NCI-H146 treated with DMSO at 0.1 percent for 48 hours (cell line): Measurements from ENCODE around the gene GARNL3.

Experiments
- DNase-seq: peaks from one replicate; lab custom pipeline; 2025; ENCODE audit not compliant: unreplicated experiment; lab: John Stamatoyannopoulos, UW

GARNL3 gene

GRCh38 chr9:127345566-127345965 is 81.0 kb downstream of the GARNL3 start:
- DNase-seq, result no peak

GRCh38 chr9:127346584-127346983 is 82.0 kb downstream of the GARNL3 start:
- DNase-seq, result no peak

GRCh38 chr9:127347831-127348776 is 83.5 kb downstream of the GARNL3 start:
- DNase-seq, result no peak

- peak; percentile 57 for DNase-seq
These were observed 85.0 kb downstream of the GARNL3 start for GRCh38 chr9:127349483-127350113.

GRCh38 chr9:127351182-127352166 is 86.9 kb downstream of the GARNL3 start:
- peak; percentile 52 for DNase-seq

GRCh38 chr9:127353882-127354281 is 89.3 kb downstream of the GARNL3 start:
- DNase-seq, result no peak

GRCh38 chr9:127356906-127357305 is 92.3 kb downstream of the GARNL3 start:
- no peak for DNase-seq

GRCh38 chr9:127358023-127358535 is 93.5 kb downstream of the GARNL3 start:
- DNase-seq, result no peak

GRCh38 chr9:127358770-127359169 is 94.2 kb downstream of the GARNL3 start:
- no peak for DNase-seq

GRCh38 chr9:127360250-127360649 is 95.7 kb downstream of the GARNL3 start:
- DNase-seq, result no peak

GRCh38 chr9:127360829-127361228 is 96.3 kb downstream of the GARNL3 start:
- no peak for DNase-seq

- no peak for DNase-seq
These were observed 97.0 kb downstream of the GARNL3 start for GRCh38 chr9:127361561-127361960.

GRCh38 chr9:127362829-127363228 is 98.3 kb downstream of the GARNL3 start:
- no peak for DNase-seq

GRCh38 chr9:127365461-127365860 is 100.9 kb downstream of the GARNL3 start:
- no peak for DNase-seq

- DNase-seq, result no peak
These were observed 102.0 kb downstream of the GARNL3 start for GRCh38 chr9:127366594-127366993.

GRCh38 chr9:127368852-127369402 is 104.4 kb downstream of the GARNL3 start:
- DNase-seq, result no peak

GRCh38 chr9:127369428-127369827 is 104.9 kb downstream of the GARNL3 start:
- DNase-seq, result no peak

- no peak for DNase-seq
These were observed 105.6 kb downstream of the GARNL3 start for GRCh38 chr9:127370147-127370579.

- DNase-seq, result no peak
These were observed 106.4 kb downstream of the GARNL3 start for GRCh38 chr9:127370672-127371648.
